Right hindlimb (tissue), 1 donor: ENCODE results near the gene RBFOX1.

Experiments used
- DNase-seq: peaks from one replicate; pipeline ENCODE4 v3.0.0-alpha.2; 2018

RBFOX1 gene

DNA sequence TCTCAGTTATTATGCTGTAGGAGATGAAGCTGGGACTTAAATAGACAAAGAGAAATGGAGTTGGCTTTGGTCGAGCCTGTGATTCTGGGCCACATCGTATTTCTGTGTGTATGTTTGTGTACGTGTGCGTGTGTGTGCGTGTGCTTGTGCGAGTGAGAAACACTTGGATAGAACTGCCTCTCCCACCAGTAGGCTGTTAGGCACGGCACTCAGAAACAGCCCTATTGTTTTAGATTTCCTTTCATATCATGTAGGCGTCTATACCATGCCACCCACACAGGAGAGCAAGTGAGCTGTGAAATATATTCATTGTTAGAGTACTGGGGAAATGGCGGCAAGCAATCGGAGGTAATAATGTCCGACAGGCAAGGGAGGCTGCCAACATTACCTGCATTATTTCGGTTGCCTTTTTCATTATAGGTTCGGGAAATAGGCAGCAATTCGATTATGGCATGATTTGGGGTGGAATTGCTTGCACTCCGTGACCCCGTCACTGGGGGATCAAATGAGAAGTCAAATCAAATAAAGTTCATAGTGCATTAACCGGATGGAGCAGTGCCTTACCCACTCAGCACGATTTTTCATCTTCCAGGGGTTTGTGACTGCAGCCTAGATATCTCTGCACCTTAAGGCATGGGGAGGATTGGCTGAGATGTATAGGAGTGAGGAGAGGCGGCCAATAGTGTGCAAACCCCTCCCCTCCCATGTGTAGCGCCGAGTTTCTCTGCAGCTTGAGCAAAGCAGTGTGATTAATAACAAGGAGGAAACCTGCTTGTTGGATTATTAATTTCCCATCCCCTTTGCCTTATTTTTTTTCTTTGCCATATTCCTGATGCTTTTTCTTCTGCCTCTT lies 89.6 kb downstream of the RBFOX1 start:
- DNase-seq = no peak

- no peak for DNase-seq
These were observed 90.9 kb downstream of the RBFOX1 start for GRCh38 chr16:7423434-7424044.

DNA sequence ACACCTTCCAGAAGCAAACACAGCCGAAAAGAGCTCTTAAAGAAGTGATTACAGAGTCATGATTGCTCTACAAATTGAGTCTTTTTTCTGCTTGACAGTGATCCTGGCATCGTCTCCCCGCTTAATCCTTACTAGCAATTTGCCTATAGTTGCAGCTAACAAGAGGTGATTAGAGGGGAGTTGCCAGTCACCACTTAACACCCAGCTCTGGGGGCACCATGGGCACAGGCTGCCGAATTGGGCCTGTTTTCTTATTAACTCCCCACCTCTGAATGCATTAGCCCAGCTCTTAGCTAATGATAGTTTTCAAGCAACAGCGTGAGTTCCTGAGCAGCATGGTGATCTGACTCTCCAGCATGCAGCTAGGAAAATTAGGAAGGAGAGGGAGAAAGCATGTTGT lies 93.5 kb downstream of the RBFOX1 start:
- DNase-seq = no peak

GRCh38 chr16:7431723-7432122 lies 99.1 kb downstream of the RBFOX1 start:
- DNase-seq = no peak

DNA sequence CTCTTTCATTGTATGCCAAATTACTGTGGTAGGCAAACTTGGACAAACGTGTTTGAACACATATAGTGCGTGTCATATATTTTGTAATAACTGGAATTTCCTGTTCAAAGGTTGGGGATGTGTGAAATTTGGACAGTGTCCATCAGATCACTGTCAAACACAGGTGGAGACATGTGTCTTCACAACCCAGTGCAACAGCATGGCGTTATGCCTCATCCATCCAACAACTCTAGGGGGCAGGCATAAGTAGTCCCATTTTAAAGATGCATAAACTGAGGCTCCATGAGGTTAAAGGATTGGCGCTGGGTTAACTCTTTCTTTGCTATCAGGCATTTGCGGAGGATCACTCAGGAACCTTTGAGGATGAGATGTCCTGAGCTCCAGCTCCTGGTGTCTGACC lies 103.7 kb downstream of the RBFOX1 start:
- no peak for DNase-seq

GRCh38 chr16:7437135-7437804 lies 104.6 kb downstream of the RBFOX1 start:
- DNase-seq = no peak

- no peak for DNase-seq
These were observed 105.2 kb downstream of the RBFOX1 start for GRCh38 chr16:7437843-7438242.

DNA sequence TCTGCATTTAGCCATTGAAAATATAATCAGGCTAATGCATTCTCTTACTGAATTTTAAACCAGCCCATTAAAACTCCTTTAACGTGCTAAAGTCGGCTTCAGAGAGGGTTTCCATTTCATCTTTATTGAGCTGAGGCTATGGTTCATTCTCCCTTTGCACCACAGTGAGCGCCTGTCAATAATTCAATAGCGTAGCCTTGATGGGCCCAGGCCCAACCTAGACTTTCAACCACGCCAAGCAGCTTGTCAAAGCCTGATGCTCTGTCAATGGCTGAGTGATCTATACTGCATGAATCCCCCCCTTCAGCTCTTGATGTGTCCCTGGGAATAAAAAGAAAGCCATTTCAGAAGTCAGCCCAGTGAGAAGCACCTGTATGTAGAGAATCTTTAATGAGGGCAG lies 106.0 kb downstream of the RBFOX1 start:
- no peak for DNase-seq

DNA sequence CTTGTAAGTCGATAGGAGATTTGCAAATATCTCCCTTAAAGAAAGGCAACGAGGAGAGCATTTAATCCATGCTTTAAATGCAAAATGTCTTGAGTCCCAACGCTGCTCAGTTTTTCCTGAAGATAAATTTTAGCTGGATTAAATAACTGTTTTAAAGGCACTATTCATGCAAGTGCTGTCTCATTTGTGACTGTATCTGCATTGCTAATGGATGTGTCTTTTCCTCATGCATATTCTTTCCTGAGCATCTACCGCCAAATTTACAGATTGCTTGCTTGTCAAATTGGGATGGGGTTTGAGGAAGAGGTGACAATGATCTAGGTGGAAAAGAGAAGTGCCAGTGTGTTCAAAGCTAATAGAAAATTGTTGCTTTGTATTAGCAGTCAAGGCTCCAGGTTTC lies 106.9 kb downstream of the RBFOX1 start:
- DNase-seq = no peak

- DNase-seq = no peak
These were observed 108.3 kb downstream of the RBFOX1 start for GRCh38 chr16:7440886-7441400.

GRCh38 chr16:7442050-7442449 lies 109.4 kb downstream of the RBFOX1 start:
- peak; percentile 19 for DNase-seq

GRCh38 chr16:7443142-7443541 lies 110.5 kb downstream of the RBFOX1 start:
- no peak for DNase-seq

DNA sequence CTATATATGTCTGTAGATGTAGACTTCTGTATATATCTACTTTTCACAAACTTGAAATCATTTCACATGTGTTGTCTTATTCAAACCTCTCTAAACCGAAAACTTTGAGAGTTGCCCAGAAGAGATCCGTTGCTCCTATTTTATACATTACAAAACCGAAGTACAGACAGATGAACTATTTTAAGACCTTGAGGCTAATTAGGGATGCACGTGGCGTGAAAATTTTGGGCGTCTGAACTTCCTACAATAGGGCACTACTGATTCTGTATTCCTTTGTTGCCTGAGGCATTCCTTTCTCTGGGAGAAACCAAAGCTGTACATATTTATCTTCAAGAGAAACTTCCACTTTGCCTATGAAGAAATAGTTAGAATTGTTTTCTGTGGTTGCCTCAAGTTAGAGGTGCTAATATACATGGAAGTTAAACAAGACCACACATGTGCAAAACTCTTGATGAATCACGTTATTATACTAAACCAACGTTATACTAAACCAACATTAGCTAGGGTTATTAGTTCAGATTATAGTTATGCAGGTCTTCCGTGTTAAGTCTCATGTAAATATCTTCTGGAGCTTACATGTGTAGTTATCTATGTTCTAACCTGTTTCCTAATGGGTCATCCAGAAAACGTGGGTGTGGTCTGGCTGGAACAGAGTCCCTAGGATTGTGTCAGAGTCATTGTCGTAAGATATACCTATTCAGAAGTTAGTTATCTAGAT lies 111.2 kb downstream of the RBFOX1 start:
- DNase-seq = no peak

DNA sequence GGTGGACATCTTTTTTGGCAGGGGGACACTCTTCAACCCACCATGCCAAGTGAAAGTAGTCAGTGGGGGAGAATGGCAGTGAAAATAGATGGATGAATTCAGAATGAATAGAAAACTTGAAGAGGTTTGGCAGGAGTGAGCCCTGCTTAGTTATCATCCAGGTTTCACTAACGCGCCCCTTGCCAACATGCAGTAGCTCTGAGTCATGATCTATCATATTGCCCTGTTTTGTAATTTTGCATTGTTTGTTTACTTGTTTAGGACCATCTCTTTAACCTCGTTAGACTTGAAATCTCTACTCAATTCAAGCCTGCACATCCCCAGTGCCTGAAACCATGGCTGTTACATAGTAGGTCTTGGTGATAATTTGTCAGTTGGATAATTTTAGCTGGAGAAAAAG lies 116.7 kb downstream of the RBFOX1 start:
- DNase-seq = no peak

GRCh38 chr16:7449808-7450207 lies 117.2 kb downstream of the RBFOX1 start:
- no peak for DNase-seq

DNA sequence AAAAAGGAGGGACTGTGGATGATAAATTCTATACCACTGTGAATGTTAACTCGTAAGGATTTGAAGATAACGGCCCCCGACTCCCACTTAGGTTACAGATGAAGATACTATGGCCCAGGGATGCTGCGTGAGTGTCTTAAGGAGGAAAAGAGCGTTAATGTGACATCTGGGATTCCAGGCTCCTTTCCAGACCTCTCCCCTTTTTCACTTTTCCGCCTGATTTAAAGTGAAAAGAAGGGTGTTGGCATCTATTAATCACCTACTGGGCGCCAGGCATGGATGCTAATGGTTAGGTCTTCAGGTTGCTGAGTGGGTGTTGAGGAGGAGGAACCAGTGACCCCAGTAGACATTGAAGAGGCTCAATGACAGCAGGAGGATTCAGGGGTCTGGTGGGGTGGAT lies 117.8 kb downstream of the RBFOX1 start:
- DNase-seq = no peak

DNA sequence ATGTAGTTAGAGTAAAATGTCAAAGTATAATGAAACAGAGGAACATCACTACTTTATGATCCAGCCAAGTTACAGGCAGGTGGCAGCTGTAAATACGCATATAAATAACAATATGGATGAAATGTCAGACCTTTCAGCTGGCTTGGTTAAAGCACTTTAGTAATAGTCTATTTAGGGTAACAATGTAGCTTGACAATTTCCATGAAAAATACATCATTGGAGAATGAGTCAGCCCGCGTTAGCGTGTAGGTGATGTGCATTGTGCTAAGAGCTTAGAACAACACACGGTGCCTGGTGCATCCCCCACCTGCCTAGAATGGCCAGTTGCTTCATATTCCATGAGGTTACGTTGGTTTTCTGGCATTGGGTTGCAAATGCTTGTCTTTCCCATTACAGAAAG lies 119.4 kb downstream of the RBFOX1 start:
- no peak for DNase-seq

DNA sequence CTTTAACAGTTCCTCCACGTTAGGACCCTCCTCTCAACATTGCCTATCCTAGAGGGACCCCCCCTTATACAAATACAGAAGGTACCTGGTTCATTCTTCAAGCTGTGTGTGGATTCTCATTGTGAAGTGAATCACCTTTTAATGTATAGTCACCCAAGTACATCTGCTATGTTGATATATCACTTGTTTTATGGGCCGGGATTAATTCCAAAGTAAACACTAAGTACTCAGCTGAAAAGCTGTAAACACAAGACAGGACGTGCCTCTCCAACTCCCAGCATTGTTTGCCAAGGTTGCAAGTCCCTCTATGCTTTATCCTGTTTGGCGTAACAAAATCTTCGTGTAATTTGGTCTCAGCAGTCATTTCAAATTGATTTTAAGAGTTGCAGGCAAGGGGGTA lies 123.6 kb downstream of the RBFOX1 start:
- DNase-seq = no peak

DNA sequence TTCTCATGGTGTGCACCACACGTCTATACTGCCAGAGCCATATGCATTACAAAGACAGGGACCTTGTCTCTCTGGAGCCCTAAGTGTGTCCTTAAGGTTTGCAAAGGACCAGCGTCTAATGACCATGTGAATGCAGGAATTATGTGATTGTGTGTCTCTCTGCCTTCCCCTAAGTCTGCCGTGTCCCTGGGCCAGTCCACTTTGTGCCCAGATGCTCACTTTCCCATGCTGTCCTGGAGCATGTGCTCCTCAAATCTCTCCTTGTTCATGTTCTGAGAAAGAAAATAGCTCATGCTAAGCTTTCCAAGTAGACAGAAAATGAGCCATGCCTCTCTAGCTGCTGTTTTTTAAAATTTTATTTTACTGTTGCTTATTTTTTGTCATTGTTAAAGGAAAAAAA lies 125.5 kb downstream of the RBFOX1 start:
- DNase-seq = no peak

- DNase-seq = no peak
These were observed 137.7 kb downstream of the RBFOX1 start for GRCh38 chr16:7470344-7470743.

GRCh38 chr16:7471268-7471667 lies 138.6 kb downstream of the RBFOX1 start:
- DNase-seq = no peak

- DNase-seq = no peak
These were observed 149.4 kb downstream of the RBFOX1 start for GRCh38 chr16:7482032-7482431.
